A549 (cell line): ENCODE measurements around the gene MIA.

Experiments
- BHLHE40 ChIP-seq: IDR thresholded peaks from 2 replicates; pipeline ENCODE4 v1.6.1; 2012; ENCODE audit warnings: low read depth, low read length, inconsistent platforms
- EP300 ChIP-seq, 2 experiments: fragments of >200 bp; sonication (Bioruptor Twin); formaldehyde crosslinking; IDR thresholded peaks; 2 replicates in 1 of 2; 3 replicates in 1 of 2; pipeline ENCODE4 v1.6.1; 2016 to 2017
- JUN ChIP-seq, 2 experiments: fragments of >200 bp; sonication (Bioruptor Twin); formaldehyde crosslinking; IDR thresholded peaks; 2 replicates in 1 of 2; 3 replicates in 1 of 2; pipeline ENCODE4 v1.6.1; 2016 to 2017
- MAZ ChIP-seq: fragments of 150-350 bp; IDR thresholded peaks from 2 replicates; pipeline ENCODE4 v1.6.1; 2014; ENCODE audit warnings: antibody characterized with exemption, low read depth, low read length, borderline replicate concordance
- NFE2L2 ChIP-seq: fragments of 150-350 bp; conservative IDR thresholded peaks from 2 replicates; pipeline ENCODE4 v1.6.1; 2014; ENCODE audit warnings: low read length
- POLR2A ChIP-seq: IDR thresholded peaks from 2 replicates; pipeline ENCODE4 v1.6.1; 2012; ENCODE audit warnings: mild to moderate bottlenecking, low read length
- ZNF302 ChIP-seq: fragments of 250-450 bp; sonication (Bioruptor Pico); IDR thresholded peaks from 2 replicates; pipeline ENCODE4 v1.9.0; 2021; ENCODE audit warnings: inconsistent platforms, mild to moderate bottlenecking, moderate library complexity
- TF ChIP-seq, protein P1 (sequence below): fragments of >200 bp; sonication (Bioruptor Twin); formaldehyde crosslinking; IDR thresholded peaks from 3 replicates; pipeline ENCODE4 v1.5.1; 2016

- TF ChIP-seq, protein P1, sequence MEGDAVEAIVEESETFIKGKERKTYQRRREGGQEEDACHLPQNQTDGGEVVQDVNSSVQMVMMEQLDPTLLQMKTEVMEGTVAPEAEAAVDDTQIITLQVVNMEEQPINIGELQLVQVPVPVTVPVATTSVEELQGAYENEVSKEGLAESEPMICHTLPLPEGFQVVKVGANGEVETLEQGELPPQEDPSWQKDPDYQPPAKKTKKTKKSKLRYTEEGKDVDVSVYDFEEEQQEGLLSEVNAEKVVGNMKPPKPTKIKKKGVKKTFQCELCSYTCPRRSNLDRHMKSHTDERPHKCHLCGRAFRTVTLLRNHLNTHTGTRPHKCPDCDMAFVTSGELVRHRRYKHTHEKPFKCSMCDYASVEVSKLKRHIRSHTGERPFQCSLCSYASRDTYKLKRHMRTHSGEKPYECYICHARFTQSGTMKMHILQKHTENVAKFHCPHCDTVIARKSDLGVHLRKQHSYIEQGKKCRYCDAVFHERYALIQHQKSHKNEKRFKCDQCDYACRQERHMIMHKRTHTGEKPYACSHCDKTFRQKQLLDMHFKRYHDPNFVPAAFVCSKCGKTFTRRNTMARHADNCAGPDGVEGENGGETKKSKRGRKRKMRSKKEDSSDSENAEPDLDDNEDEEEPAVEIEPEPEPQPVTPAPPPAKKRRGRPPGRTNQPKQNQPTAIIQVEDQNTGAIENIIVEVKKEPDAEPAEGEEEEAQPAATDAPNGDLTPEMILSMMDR = no peak
- TF ChIP-seq ZNF302 (no peak), POLR2A (no peak), NFE2L2 (no peak), JUN (IDR thresholded peaks at IDR 0.05) (no peak), EP300 (IDR thresholded peaks at IDR 0.05) (no peak), MAZ (no peak), BHLHE40 (no peak)
Measured at GRCh38 chr19:40776364-40776763, 1.0 kb downstream of the MIA start.
